Esophagus squamous epithelium (tissue), 5 donors: ENCODE data around the gene LACC1. TPM values are rescaled to one million over a fixed set of nuclear protein-coding genes. Genes with fewer than 3 reads are reported as not detected.

Experiments used
- DNase-seq: peaks from one replicate; lab custom pipeline; 2025; lab: John Stamatoyannopoulos, UW
- H3K27ac ChIP-seq, 4 donors: fragments of 200-600 bp; sonication (generic); one replicate each; pipeline ENCODE4 v1.5.1; 2016 to 2019; ENCODE audit warnings: mild to moderate bottlenecking in 1 of 4
- H3K27me3 ChIP-seq, 4 donors: fragments of 200-600 bp; sonication (generic); 1 replicate in 3 of 4; 2 replicates in 1 of 4; pipeline versions ENCODE4 v1.5.1 to v1.6.0; 2017 to 2021; ENCODE audit warnings: antibody characterized with exemption in 1 of 4
- H3K36me3 ChIP-seq, 3 donors: fragments of 200-600 bp; sonication (generic); one replicate each; pipeline ENCODE4 v1.5.1; 2016 to 2019
- H3K4me1 ChIP-seq, 3 donors: fragments of 200-600 bp; sonication (generic); one replicate each; pipeline ENCODE4 v1.5.1; 2017 to 2019
- H3K4me3 ChIP-seq, 4 donors: fragments of 200-600 bp; sonication (generic); 1 replicate in 3 of 4; 2 replicates in 1 of 4; pipeline ENCODE4 v1.5.1; 2016 to 2019; ENCODE audit warnings: mild to moderate bottlenecking in 2 of 4, moderate library complexity in 1 of 4
- H3K9me3 ChIP-seq, 3 donors: fragments of 200-600 bp; sonication (generic); one replicate each; pipeline ENCODE4 v1.5.1; 2016 to 2019
- POLR2A ChIP-seq, 4 donors: fragments of 450-650 bp; IDR thresholded peaks; one replicate each; pipeline ENCODE4 v1.6.1; 2017; ENCODE audit warnings: antibody characterized with exemption in 4 of 4, mild to moderate bottlenecking in 4 of 4, moderate library complexity in 3 of 4
- WGBS, 2 donors: methylation state at CpG; one replicate each; pipeline ENCODE4 v1.1.5; 2018; 5-methylcytosine and 5-hydroxymethylcytosine counted together
- intact Hi-C: fragments of 100-400 bp; cut with DNase I; formaldehyde crosslinking; loops from one replicate; pipeline ENCODE4 v1.15.0; 2022
- total RNA-seq, 4 donors: library from RNA; depleted of rRNA; stranded (reverse); fragments of >200 nt; gene quantifications; one replicate each; pipeline ENCODE4 v1.1.0, GENCODE V29; 2016
- TF ChIP-seq, protein P1 (sequence below), 6 experiments: fragments of 450-650 bp in 4 of 6; fragments of 200-600 bp in 2 of 6; sonication (generic) in 2 of 6; IDR thresholded peaks; one replicate each; pipeline ENCODE4 v1.5.1; 2016 to 2019; ENCODE audit warnings: antibody characterized with exemption in 6 of 6, mild to moderate bottlenecking in 4 of 6, moderate library complexity in 4 of 6
- donor health status: DM: yes; HTN: yes; CAD: no.

The LACC1 gene
- total RNA-seq, 4 donors from 2014 or later: 3.3 to 15.3 (median 9.9) TPM

DNA sequence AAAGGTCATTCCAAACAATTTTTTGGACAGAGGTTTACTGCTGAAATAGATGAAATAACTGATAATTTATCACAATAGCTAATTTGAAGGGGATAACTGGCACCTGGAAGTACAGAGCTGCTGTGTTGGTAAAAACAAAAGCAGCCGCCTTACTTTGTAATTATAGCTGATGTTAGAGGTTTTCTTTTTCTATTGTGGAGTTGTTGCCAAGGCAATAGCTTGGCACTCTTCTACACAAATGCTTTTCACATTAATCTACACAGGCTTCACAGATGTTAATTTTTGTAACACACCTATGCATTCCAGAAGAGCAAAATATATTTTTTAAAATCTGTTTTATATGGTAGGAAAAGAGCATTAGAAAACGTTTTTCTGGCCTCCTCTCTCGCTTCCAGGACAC is 56.9 kb downstream of the LACC1 start:
- 31 to 37% methylated on average over 3 of the region's 3 CpGs for WGBS, 2 donors
- intact Hi-C loops: no loop called here
- TF ChIP-seq, protein P1, sequence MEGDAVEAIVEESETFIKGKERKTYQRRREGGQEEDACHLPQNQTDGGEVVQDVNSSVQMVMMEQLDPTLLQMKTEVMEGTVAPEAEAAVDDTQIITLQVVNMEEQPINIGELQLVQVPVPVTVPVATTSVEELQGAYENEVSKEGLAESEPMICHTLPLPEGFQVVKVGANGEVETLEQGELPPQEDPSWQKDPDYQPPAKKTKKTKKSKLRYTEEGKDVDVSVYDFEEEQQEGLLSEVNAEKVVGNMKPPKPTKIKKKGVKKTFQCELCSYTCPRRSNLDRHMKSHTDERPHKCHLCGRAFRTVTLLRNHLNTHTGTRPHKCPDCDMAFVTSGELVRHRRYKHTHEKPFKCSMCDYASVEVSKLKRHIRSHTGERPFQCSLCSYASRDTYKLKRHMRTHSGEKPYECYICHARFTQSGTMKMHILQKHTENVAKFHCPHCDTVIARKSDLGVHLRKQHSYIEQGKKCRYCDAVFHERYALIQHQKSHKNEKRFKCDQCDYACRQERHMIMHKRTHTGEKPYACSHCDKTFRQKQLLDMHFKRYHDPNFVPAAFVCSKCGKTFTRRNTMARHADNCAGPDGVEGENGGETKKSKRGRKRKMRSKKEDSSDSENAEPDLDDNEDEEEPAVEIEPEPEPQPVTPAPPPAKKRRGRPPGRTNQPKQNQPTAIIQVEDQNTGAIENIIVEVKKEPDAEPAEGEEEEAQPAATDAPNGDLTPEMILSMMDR (IDR thresholded peaks at IDR 0.05): no peak
- TF ChIP-seq POLR2A (IDR thresholded peaks at IDR 0.05): no peak
- no peak overlapping the region for H3K27ac ChIP-seq
- H3K9me3 ChIP-seq: no peaks in the 10 kb centered on the region
- H3K4me3 ChIP-seq: no peak overlapping the region
- peaks cover 0 to 10% (median 4%) of the 10 kb centered on the region in 3 donors for H3K4me1 ChIP-seq
- no peaks in the 10 kb centered on the region for H3K36me3 ChIP-seq
- peaks cover 0 to 1% (median 0%) of the 10 kb centered on the region in 4 donors for H3K27me3 ChIP-seq
- no peak for DNase-seq

DNA sequence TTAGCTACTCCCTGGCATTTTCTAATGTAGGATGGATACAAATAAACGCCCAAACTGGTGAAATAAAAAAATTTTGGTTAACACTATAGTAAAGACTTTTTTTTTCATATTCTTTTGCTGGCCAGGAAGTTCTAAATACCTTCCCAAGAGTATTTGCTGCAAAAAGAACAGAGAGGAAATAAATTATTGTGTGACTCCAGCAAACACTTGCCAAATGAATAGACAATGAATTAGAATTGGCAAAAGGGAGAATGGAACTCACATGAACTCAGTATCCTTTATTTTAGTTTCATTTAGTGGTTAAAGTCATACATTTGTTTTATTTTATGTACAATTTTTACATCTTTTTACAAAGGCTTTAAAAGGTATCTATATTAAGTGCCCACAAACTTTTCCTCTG is 58.1 kb downstream of the LACC1 start:
- whole genome bisulfite sequencing, 2 donors: 67 to 77% methylated on average over 1 of the region's 1 CpG
- no peaks in the 10 kb centered on the region for H3K36me3 ChIP-seq

DNA sequence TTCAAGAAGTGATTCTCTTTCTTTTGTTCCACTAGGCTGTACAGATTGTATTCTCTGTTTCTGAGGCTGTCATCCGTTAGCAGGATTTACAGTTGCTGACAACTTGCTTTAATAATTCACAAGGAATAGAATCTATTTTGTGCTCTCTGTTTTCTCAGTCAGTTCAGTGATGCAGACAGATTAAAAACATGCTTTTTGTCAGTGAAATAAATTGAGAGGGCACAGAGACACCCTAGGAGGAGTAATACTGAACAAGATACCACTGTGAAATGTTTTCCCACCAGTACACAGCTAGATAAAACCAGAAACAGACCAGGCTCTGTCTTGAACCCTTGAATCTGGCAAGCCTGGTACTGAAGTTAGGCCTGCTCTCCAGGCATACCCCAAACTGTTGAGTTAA is 58.7 kb downstream of the LACC1 start:
- DNase-seq: no peak
- Histone ChIP-seq H3K27ac (no peak overlapping the region), H3K27me3 (peaks cover 0 to 8% (median 0%) of the 10 kb centered on the region in 4 donors), H3K36me3 (no peaks in the 10 kb centered on the region), H3K9me3 (no peaks in the 10 kb centered on the region), H3K4me3 (no peak overlapping the region), H3K4me1 (peaks cover 0 to 10% (median 4%) of the 10 kb centered on the region in 3 donors)
- TF ChIP-seq POLR2A (IDR thresholded peaks at IDR 0.05): no peak
- TF ChIP-seq, protein P1 (IDR thresholded peaks at IDR 0.05): no peak
- intact Hi-C loops: no loop called here
- 76 to 100% methylated on average over 1 of the region's 1 CpG for whole genome bisulfite sequencing, 2 donors

More for the DNA sequence above, 58.1 kb downstream of the LACC1 start:
- intact Hi-C loops: no loop called here
- no peak for DNase-seq
- H3K4me3 ChIP-seq: no peak overlapping the region
- H3K9me3 ChIP-seq: no peaks in the 10 kb centered on the region
- peaks cover 0 to 10% (median 4%) of the 10 kb centered on the region in 3 donors for H3K4me1 ChIP-seq
- peaks cover 0 to 8% (median 0%) of the 10 kb centered on the region in 4 donors for H3K27me3 ChIP-seq
- TF ChIP-seq POLR2A (IDR thresholded peaks at IDR 0.05): no peak
- TF ChIP-seq, protein P1 (IDR thresholded peaks at IDR 0.05): no peak
- no peak overlapping the region for H3K27ac ChIP-seq

DNA sequence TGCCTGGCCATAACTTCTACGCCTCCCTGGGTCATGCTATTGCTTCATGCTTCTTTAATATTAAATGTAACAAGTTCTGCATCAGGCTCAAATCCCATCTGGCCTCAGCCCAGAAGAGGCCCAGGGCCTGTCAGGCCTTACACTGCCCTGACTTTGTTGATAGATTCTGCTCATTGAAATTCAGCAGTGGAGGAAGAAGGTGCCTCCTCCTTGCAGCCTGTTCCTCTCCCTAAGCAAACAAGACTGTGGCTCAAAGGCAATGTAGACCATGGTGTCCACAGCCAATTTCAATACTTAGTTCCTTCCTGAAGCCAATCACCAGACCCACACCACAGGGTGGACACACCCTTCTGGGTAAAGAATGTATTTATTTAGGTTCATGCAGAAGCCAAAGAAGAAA is 59.4 kb downstream of the LACC1 start:
- Histone ChIP-seq H3K27ac (no peak overlapping the region), H3K4me1 (peaks cover 0 to 10% (median 4%) of the 10 kb centered on the region in 3 donors), H3K4me3 (no peak overlapping the region), H3K9me3 (no peaks in the 10 kb centered on the region), H3K36me3 (no peaks in the 10 kb centered on the region), H3K27me3 (peaks cover 0 to 8% (median 0%) of the 10 kb centered on the region in 4 donors)
- TF ChIP-seq, protein P1 (IDR thresholded peaks at IDR 0.05): no peak
- TF ChIP-seq POLR2A (IDR thresholded peaks at IDR 0.05): no peak
- no peak for DNase-seq
- WGBS, 2 donors: 62 to 89% methylated on average over 1 of the region's 1 CpG
- intact Hi-C loops: no loop called here

DNA sequence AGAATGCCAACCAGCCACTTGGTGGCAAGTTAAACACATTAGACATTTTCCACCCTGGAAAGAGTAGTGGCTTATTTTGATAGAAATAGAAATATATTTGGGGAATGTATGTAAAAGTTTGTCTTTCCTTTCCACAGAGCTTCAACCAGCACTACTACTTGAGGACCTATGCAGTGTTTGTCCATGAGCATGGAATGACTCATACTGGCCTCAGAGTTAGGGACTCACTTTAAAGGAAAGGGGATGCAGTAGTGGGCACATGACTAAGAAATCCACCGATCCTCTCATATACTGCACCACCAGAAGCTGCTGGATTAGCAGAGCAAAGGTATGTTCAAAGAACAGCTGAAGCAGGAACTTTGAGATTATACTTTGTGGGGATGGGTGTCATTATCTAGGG is 62.6 kb downstream of the LACC1 start:
- TF ChIP-seq, protein P1 (IDR thresholded peaks at IDR 0.05): no peak
- TF ChIP-seq POLR2A (IDR thresholded peaks at IDR 0.05): no peak
- Histone ChIP-seq H3K4me3 (no peak overlapping the region), H3K9me3 (no peaks in the 10 kb centered on the region), H3K36me3 (no peaks in the 10 kb centered on the region), H3K27me3 (peaks cover 0 to 8% (median 0%) of the 10 kb centered on the region in 4 donors), H3K4me1 (peaks cover 0 to 2% (median under 1%) of the 10 kb centered on the region in 3 donors), H3K27ac (no peak overlapping the region)
- no peak for DNase-seq
- intact Hi-C loops: no loop called here
- WGBS, 2 donors: 70 to 88% methylated on average over 1 of the region's 1 CpG

Other genes starting within 250 kb of the LACC1 start
- gene ENOX1, start 92.9 kb upstream of the LACC1 start, total RNA-seq: under 1 TPM in 2 of 4 donors, not detected in 2; 0.48 to 0.76 TPM
- 10 to 100 TPM in 1 of 4 donors, 1 to 10 TPM in 2, under 1 TPM in 1; 0.87 to 16.8 (median 2.1) TPM for gene CCDC122, start 164 bp upstream of the LACC1 start, total RNA-seq